Parathyroid adenoma (tissue), 2 donors: ENCODE measurements around the gene JADE1.

ENCODE experiments used
- H2AFZ ChIP-seq: fragments of 300-600 bp; sonication (generic); one replicate; pipeline ENCODE4 v1.7.0; 2017; ENCODE audit warnings: antibody characterized with exemption, mild to moderate bottlenecking
- H3K27ac ChIP-seq: fragments of 300-600 bp; sonication (generic); one replicate; pipeline ENCODE4 v1.7.0; 2017
- H3K27me3 ChIP-seq: fragments of 300-600 bp; sonication (generic); one replicate; pipeline ENCODE4 v1.7.0; 2017; ENCODE audit warnings: low read length; ENCODE audit not compliant: control insufficient read depth, insufficient read depth
- H3K36me3 ChIP-seq: fragments of 300-600 bp; sonication (generic); one replicate; pipeline ENCODE4 v1.7.0; 2017; ENCODE audit warnings: low read length; ENCODE audit not compliant: control insufficient read depth, insufficient read depth
- H3K4me1 ChIP-seq: fragments of 300-600 bp; sonication (generic); one replicate; pipeline ENCODE4 v1.7.0; 2017; ENCODE audit warnings: control low read depth
- H3K4me2 ChIP-seq: fragments of 300-600 bp; sonication (generic); one replicate; pipeline ENCODE4 v1.7.0; 2017; ENCODE audit warnings: low read length
- H3K4me3 ChIP-seq: fragments of 300-600 bp; sonication (generic); one replicate; pipeline ENCODE4 v1.7.0; 2017; ENCODE audit warnings: low read depth, low read length
- H3K79me2 ChIP-seq: fragments of 300-600 bp; sonication (generic); one replicate; pipeline ENCODE4 v1.7.0; 2017; ENCODE audit warnings: control low read depth
- H3K9ac ChIP-seq: fragments of 300-600 bp; sonication (generic); one replicate; pipeline ENCODE4 v1.7.0; 2017; ENCODE audit warnings: mild to moderate bottlenecking
- H3K9me3 ChIP-seq: fragments of 300-600 bp; sonication (generic); one replicate; pipeline ENCODE4 v1.7.0; 2017; ENCODE audit warnings: low read length; ENCODE audit not compliant: control insufficient read depth
- CTCF ChIP-seq: fragments of 300-600 bp; sonication (generic); IDR thresholded peaks from one replicate; pipeline ENCODE4 v1.7.0; 2017; ENCODE audit warnings: antibody characterized with exemption, mild to moderate bottlenecking
- donor health status: primary hyperparathyroidism.

JADE1 gene

GRCh38 chr4:128859887-128860677 is 50.6 kb downstream of the JADE1 start:
- no peak for TF ChIP-seq CTCF

DNA sequence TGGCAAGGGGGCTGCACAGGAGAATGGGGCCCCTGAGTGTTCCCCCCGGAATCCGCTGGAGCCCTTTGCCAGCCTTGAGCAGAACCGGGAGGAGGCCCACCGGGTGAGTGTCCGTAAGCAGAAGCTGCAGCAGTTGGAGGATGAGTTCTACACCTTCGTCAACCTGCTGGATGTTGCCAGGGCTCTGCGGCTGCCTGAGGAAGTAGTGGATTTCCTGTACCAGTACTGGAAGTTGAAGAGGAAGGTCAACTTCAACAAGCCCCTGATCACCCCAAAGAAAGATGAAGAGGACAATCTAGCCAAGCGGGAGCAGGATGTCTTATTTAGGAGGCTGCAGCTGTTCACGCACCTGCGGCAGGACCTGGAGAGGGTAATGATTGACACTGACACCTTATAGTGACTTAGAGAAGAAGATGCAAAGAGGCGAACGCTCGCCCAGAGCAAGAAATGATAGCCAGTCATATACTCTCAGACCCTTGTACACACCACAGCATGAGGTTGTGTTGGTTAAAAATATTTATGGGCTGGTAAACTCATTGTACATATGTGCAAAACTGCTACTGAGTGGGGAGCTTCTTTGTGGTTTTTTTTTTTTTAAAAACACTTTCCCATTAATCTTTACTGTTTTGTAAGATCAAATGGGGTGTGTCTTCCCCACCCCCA is 52.5 kb downstream of the JADE1 start:
- Histone ChIP-seq H3K9me3 (no peaks in the 10 kb centered on the region), H3K36me3 (no peaks in the 10 kb centered on the region), H3K4me1 (no peaks in the 10 kb centered on the region), H3K9ac (no peak overlapping the region), H2AFZ (no peak overlapping the region), H3K4me2 (no peak overlapping the region), H3K27ac (no peak overlapping the region), H3K79me2 (no peaks in the 10 kb centered on the region), H3K27me3 (no peaks in the 10 kb centered on the region), H3K4me3 (no peak overlapping the region)
- no peak for TF ChIP-seq CTCF

More at GRCh38 chr4:128859887-128860677, 50.6 kb downstream of the JADE1 start:
- no peaks in the 10 kb centered on the region for H3K27me3 ChIP-seq
- H3K4me3 ChIP-seq, result no peak overlapping the region
- no peaks in the 10 kb centered on the region for H3K79me2 ChIP-seq
- H3K9me3 ChIP-seq, result no peaks in the 10 kb centered on the region
- H3K27ac ChIP-seq, result no peak overlapping the region
- no peaks in the 10 kb centered on the region for H3K36me3 ChIP-seq
- H3K4me2 ChIP-seq, result no peak overlapping the region
- no peak overlapping the region for H3K9ac ChIP-seq
- no peaks in the 10 kb centered on the region for H3K4me1 ChIP-seq
- no peak overlapping the region for H2AFZ ChIP-seq

DNA sequence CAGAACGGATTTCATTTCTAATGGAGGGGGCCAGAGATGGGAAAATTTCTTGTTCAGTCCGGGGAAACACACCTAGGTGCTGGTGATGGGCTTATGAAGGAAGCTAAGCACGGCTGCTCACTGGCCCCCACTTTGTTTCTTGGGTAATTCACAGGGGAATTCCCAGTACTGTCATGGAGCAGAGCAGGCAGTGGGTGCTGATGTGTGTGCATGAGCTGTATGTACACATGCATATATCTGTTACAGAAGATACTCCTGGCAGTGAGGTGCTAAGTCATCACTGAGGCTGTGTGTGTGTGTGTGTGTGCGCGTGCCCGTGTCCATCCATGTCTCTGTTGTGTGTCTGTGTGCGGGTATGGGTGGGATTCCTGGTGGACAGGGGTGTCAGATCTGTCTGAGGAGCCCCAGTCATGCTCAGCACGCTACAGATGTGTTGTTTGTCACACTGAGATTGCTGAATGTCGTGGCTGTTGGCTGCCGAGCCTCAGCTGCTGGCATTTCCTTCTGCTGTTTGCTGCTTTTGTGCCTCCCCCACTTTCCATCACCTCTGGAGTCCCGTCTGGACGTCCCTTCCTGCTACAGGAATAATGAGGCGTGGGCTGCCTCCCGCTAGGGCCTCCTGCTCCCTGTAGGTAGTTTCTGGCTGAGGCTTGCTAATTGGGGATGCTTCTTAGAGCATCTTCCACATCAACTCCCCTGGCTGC is 53.3 kb downstream of the JADE1 start:
- Histone ChIP-seq H3K27me3 (no peaks in the 10 kb centered on the region), H3K79me2 (no peaks in the 10 kb centered on the region), H2AFZ (no peak overlapping the region), H3K4me1 (no peaks in the 10 kb centered on the region), H3K36me3 (no peaks in the 10 kb centered on the region), H3K4me2 (no peak overlapping the region), H3K9ac (no peak overlapping the region), H3K4me3 (no peak overlapping the region), H3K27ac (no peak overlapping the region), H3K9me3 (no peaks in the 10 kb centered on the region)
- TF ChIP-seq CTCF, result no peak

DNA sequence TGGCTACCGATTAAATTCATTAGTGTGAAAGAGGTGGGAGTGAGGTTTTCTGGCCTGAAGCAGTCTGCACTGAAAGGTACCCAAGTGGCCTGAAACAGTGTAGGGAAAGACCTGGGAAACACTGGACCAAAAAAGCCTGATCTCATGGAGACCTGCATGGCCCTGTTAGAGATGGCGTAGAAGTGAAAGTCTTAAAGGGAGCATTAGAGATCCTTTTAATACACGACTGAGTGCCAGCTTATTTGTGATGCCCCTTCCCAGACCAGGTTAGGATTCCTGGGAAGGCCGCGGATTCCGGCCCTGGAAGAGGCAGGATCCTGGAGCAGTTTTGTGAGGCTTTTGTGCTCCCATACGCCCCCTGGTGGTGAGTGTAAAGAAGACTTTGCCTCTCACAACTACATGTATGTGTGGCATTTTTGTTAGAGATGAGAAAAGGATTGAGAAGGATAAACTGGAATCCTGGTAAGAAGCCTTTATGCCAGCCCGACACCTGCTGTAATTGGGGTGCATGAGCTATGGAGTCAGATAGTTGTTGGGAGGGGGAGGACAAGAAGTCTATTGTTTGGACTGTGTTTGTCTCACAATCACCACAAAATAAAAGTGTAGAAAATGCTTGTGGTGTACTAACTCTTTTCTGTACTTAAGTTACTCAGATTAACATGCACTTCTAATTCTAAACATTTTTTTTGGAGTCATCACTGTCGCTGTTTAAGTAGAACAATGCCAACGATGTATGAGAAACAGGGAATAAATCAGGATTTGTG is 54.0 kb downstream of the JADE1 start:
- Histone ChIP-seq H3K79me2 (no peaks in the 10 kb centered on the region), H3K4me3 (no peak overlapping the region), H3K9ac (no peak overlapping the region), H3K27me3 (no peaks in the 10 kb centered on the region), H3K36me3 (no peaks in the 10 kb centered on the region), H2AFZ (no peak overlapping the region), H3K9me3 (no peaks in the 10 kb centered on the region), H3K4me2 (no peak overlapping the region), H3K27ac (no peak overlapping the region), H3K4me1 (no peaks in the 10 kb centered on the region)
- peak; percentile 68 for TF ChIP-seq CTCF
